Heart right ventricle (tissue), 16 donors: ENCODE measurements around the gene XIST. TPM values are rescaled to one million over a fixed set of nuclear protein-coding genes. Genes with fewer than 3 reads are reported as not detected.
"Not testable (repeated sequence)": the region's sequence is repeated elsewhere in the genome, so short reads cannot be mapped to it uniquely, and the experiment has no call there.

ENCODE experiments used
- ATAC-seq, 8 donors: fragments of 200-7000 bp; cut with Tn5 transposase; one replicate each; pipeline ENCODE4 v1.9.1; 2020; ENCODE audit warnings: mild to moderate bottlenecking in 8 of 8, moderate library complexity in 8 of 8, moderate number of reproducible peaks in 1 of 8
- DNase-seq, 2 donors: peaks; one replicate each; pipeline ENCODE4 v3.0.0-alpha.2; 2020
- H3K27ac ChIP-seq, 10 donors: fragments of 200-600 bp; sonication (generic) in 2 of 10; one replicate each; pipeline versions ENCODE4 v1.5.0 to v1.8.0; 2020 to 2022; ENCODE audit warnings: mild to moderate bottlenecking in 3 of 10
- H3K27me3 ChIP-seq, 7 donors: fragments of 200-600 bp; one replicate each; pipeline ENCODE4 v1.8.0; 2021 to 2022; ENCODE audit warnings: mild to moderate bottlenecking in 2 of 7
- H3K36me3 ChIP-seq, 9 donors: fragments of 200-600 bp; sonication (generic) in 1 of 9; one replicate each; pipeline versions ENCODE4 v1.5.0 to v1.8.0; 2020 to 2022; ENCODE audit warnings: mild to moderate bottlenecking in 2 of 9
- H3K4me1 ChIP-seq, 9 donors: fragments of 200-600 bp; sonication (generic) in 1 of 9; one replicate each; pipeline versions ENCODE4 v1.5.0 to v1.8.0; 2020 to 2022; ENCODE audit warnings: mild to moderate bottlenecking in 4 of 9
- H3K4me3 ChIP-seq, 10 donors: fragments of 200-600 bp; sonication (generic) in 2 of 10; one replicate each; pipeline versions ENCODE4 v1.5.0 to v1.8.0; 2020 to 2022; ENCODE audit warnings: mild to moderate bottlenecking in 7 of 10, moderate library complexity in 2 of 10
- H3K9me3 ChIP-seq, 11 donors: fragments of 200-600 bp in 10 of 11; sonication (generic) in 2 of 11; one replicate each; pipeline versions ENCODE4 v1.5.0 to v1.8.0; 2013 to 2022; ENCODE audit warnings: mild to moderate bottlenecking in 2 of 11, control low read depth in 1 of 11, moderate library complexity in 1 of 11
- WGBS, 2 donors: extraction: QIAGEN DNeasy Blood & Tissue Kit; methylation state at CpG; one replicate each; pipeline ENCODE4 v1.1.7; 2013; ENCODE audit warnings: inconsistent platforms in 1 of 2; 5-methylcytosine and 5-hydroxymethylcytosine counted together
- intact Hi-C, 10 donors: fragments of 100-400 bp; cut with DNase I; formaldehyde crosslinking; loops; one replicate each; pipeline versions ENCODE4 v1.11.1 to v1.14.2; 2022
- polyA plus RNA-seq, 2 donors: library from polyadenylated mRNA; stranded (reverse); fragments of 200-250 nt; gene quantifications; one replicate each; pipeline ENCODE4 v1.2.3, GENCODE V29; 2013
- total RNA-seq, 10 donors: library from RNA; stranded (reverse); fragmentation: NEBNext Ultra II Directional in 3 of 10; extraction: Animal tissue kit (Norgen Biotek cat#: 25700) in 3 of 10; gene quantifications; one replicate each; pipeline versions ENCODE4 v1.2.1 to v1.2.4, GENCODE V29; 2021 to 2023
- TF ChIP-seq, protein P1 (sequence below), 9 donors: fragments of 200-600 bp; sonication (generic) in 2 of 9; IDR thresholded peaks; one replicate each; pipeline versions ENCODE4 v1.5.0 to v1.8.0; 2021 to 2022; ENCODE audit warnings: antibody characterized with exemption in 9 of 9, mild to moderate bottlenecking in 5 of 9, moderate library complexity in 1 of 9
- donor health status: Arrhythmogenic right ventricular cardiomyopathy.
- donor health status: ischemic (EF 13 %, LVEDD 7.1; RV severe dilation, severe dysfunction).
- donor health status: healthy with polysubstance abuse.
- donor health status: DM: no; HTN: yes; CAD: no.
- donor health status: DM: no; HTN: no; CAD: no.
- donor health status: ischemic (EF 25% LVEDD 6.9; RV normal size, moderate dysfunction).
- donor health status: ischemic (EF 25% LVEDD 5.7; RV mildly dilated, moderate dysfunction).
- donor health status: healthy.
- donor health status: DM: yes; HTN: yes; CAD: no.
- donor health status: Ischemic cardiomyopathy.
- donor health status: ischemic (EF 35%, LVEDD 5.7; RV mildly dilated, moderate dysfunction).
- donor health status: nonischemic (EF 11% LVEDD 7.7; RV severe dilation, severe dysfunction).
- donor health status: DM: yes; HTN: yes; CAD: no.
- donor health status: PGD.
- donor health status: ischemic (EF 29% LVEDD 5.4; RV normal size, mild dysfunction).
- donor health status: nonischemic (EF 23%, LVEDD 6.1; RV moderate dilation, normal function).

XIST gene
- total and polyA plus RNA-seq, 12 donors, result 0.07 to 105 (median 0.43) TPM

DNA sequence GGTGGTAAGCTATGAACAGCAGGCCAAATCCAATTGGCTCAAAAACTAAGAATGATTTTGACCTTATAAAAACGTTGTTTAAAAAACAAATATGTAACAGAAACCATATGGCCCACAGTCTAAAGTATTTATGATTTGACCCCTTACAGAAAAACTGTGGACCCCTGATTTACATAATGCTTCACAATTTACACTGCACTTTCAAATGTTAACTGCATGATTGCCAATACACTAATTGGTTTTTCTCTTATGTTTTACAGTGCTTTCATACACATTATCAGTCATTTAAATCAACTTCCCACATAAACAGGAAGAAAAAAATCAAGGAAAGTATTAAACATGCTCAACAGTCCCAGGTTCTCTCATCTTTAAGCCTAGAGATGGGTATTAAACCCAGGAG lies 26.9 kb downstream of the XIST start:
- H3K4me1 ChIP-seq, result no peaks in the 10 kb centered on the region
- TF ChIP-seq, protein P1, sequence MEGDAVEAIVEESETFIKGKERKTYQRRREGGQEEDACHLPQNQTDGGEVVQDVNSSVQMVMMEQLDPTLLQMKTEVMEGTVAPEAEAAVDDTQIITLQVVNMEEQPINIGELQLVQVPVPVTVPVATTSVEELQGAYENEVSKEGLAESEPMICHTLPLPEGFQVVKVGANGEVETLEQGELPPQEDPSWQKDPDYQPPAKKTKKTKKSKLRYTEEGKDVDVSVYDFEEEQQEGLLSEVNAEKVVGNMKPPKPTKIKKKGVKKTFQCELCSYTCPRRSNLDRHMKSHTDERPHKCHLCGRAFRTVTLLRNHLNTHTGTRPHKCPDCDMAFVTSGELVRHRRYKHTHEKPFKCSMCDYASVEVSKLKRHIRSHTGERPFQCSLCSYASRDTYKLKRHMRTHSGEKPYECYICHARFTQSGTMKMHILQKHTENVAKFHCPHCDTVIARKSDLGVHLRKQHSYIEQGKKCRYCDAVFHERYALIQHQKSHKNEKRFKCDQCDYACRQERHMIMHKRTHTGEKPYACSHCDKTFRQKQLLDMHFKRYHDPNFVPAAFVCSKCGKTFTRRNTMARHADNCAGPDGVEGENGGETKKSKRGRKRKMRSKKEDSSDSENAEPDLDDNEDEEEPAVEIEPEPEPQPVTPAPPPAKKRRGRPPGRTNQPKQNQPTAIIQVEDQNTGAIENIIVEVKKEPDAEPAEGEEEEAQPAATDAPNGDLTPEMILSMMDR (IDR thresholded peaks at IDR 0.05), result no peak
- no peak for ATAC-seq
- no peak for DNase-seq
- no peak overlapping the region for H3K27ac ChIP-seq
- no peaks in the 10 kb centered on the region for H3K27me3 ChIP-seq
- 33 to 35% methylated on average over 1 of the region's 1 CpG for WGBS, 2 donors
- no peaks in the 10 kb centered on the region for H3K9me3 ChIP-seq
- no peak overlapping the region for H3K4me3 ChIP-seq
- intact Hi-C loops, result no loop called here
- H3K36me3 ChIP-seq, result peaks cover 0 to 95% (median 0%) of the 10 kb centered on the region in 9 donors

DNA sequence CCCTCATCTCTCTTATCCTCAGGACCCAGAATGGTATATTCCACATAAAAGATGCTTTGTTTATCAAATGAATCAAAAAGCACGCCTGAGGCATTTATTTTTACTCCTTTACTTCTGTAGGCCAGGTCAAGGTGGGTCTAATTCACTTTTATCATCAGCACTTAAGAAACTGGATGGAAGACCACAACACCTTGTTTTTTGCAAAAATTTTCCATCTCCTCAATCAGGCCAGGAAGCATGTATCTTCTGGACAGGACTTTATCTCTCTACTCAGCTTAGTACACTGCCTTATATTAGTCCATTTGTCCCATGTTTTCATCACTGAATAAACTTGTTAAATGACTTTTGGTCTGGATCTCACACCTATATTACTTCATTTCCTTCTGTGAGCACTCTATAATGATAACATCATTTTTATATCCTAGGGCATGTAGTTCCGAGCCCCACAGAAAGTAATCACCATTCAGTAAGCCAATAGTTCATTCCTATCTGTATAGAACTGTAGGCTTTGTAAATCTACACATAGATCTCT lies 29.0 kb downstream of the XIST start:
- 73 to 79% methylated on average over 2 of the region's 2 CpGs for WGBS, 2 donors
- TF ChIP-seq, protein P1 (IDR thresholded peaks at IDR 0.05), result no peak

DNA sequence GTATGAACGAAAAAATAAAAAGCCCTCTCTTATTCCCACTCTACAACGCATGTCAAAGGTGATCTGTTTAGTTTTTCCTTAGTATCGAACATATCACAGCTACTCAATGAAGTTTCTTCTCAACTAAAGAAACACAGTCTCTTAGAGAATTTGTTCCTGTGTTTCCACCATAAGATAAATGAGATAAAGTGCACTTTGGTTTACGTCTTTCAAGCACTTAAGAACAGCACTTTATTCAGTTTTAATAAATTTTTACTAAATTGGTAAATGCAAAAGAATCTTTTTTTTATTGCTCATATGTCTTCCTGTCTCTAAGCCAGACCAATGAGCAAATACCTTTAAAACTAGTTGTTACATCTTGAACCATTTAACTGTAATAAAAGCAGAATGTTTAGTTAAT lies 29.7 kb downstream of the XIST start:
- Histone ChIP-seq H3K27ac (no peak overlapping the region), H3K4me1 (no peaks in the 10 kb centered on the region), H3K4me3 (no peak overlapping the region), H3K9me3 (no peaks in the 10 kb centered on the region), H3K27me3 (no peaks in the 10 kb centered on the region), H3K36me3 (peaks cover 0 to 75% (median 0%) of the 10 kb centered on the region in 9 donors)
- TF ChIP-seq, protein P1 (IDR thresholded peaks at IDR 0.05), result no peak
- WGBS, 2 donors, result 82 to 85% methylated on average over 4 of the region's 4 CpGs
- intact Hi-C loops, result no loop called here
- ATAC-seq (no peak), DNase-seq (no peak)

More for the DNA sequence above, 29.0 kb downstream of the XIST start:
- intact Hi-C loops, result no loop called here
- H3K9me3 ChIP-seq, result no peaks in the 10 kb centered on the region
- H3K36me3 ChIP-seq, result peaks cover 0 to 83% (median 0%) of the 10 kb centered on the region in 9 donors
- H3K4me3 ChIP-seq, result no peak overlapping the region
- DNase-seq, result no peak
- no peaks in the 10 kb centered on the region for H3K4me1 ChIP-seq
- no peak overlapping the region for H3K27ac ChIP-seq
- ATAC-seq, result no peak
- H3K27me3 ChIP-seq, result no peaks in the 10 kb centered on the region

DNA sequence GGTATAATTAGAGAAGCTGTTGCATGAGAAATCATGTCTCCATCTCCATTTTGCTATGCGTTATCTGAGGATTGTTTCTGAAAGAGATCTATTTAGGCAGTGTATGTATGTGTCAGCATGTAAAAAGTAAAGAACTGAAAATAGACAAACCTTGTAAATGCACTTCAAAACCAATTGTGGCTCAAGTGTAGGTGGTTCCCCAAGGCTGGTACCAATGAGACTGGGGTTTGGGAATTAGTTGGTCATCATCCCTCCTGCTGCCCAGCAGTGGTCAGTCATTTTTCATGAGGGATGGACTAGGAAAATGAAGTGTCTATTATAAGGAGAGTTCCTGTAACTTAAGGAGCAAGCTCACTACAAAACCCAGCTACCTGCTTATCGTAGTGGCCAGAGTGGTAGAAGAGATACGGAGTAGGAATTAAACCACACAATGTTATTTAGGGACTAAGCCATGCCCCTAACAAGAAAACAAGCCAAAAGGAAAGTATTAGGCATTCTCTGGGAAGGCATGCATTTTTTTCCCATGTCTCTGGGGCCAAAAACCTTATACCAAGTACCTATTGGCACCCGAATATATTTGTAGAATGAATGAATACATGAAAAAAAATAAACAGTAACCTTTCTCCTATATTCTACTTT lies 30.5 kb downstream of the XIST start:
- Histone ChIP-seq H3K36me3 (peaks cover 0 to 68% (median 0%) of the 10 kb centered on the region in 9 donors), H3K9me3 (no peaks in the 10 kb centered on the region), H3K27me3 (no peaks in the 10 kb centered on the region), H3K27ac (no peak overlapping the region), H3K4me1 (no peaks in the 10 kb centered on the region), H3K4me3 (no peak overlapping the region)
- DNase-seq, result no peak
- intact Hi-C loops, result no loop called here
- 77 to 87% methylated on average over 4 of the region's 4 CpGs for WGBS, 2 donors
- ATAC-seq, result no peak
- TF ChIP-seq, protein P1 (IDR thresholded peaks at IDR 0.05), result no peak

DNA sequence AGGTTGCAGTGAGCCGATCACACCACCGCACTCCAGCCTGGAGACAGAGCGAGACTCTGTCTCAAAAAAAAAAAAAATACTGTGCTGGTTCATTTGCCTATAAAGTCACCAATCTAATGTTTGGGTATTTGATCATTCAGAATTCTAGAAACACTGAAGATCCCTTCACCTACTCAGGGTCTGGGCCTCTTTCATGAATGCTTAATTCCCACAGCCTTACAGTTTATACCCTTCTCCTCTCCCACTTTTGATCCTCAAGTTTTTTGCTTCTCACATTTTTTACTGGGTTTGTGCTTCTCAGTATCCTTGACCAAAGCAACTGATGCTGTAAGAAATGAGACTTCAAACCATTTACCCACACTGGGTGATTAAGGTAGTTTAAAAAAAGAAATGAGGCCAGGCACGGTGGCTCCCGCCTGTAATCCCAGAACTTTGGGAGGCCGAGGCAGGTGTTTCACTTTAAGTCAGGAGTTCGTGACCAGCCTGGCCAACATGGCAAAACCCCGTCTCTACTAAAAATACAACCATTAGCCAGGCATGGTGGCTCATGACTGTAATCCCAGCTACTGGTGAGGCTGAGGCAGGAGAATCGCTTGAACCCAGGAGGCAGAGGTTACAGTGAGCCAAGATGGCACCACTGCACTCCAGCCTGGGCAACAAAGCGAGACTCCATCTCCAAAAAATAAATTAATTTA lies 32.5 kb downstream of the XIST start:
- WGBS, 2 donors, result 93 to 95% methylated on average over 10 of the region's 10 CpGs
- ATAC-seq, intact Hi-C loops, H3K27ac ChIP-seq, H3K4me1 ChIP-seq, DNase-seq, H3K9me3 ChIP-seq, H3K4me3 ChIP-seq, H3K27me3 ChIP-seq: not testable (repeated sequence)
- H3K36me3 ChIP-seq, result peaks cover 0 to 49% (median 0%) of the 10 kb centered on the region in 9 donors
